ENCODE results near the gene TSPAN9. TPM values are rescaled to one million over a fixed set of nuclear protein-coding genes. Genes with fewer than 3 reads are reported as not detected.

Gene TSPAN9
- total RNA-seq, 2 donors from 2014 or later: 0.65 to 2.7 TPM

GRCh38 chr12:3040026-3040656 lies 37.0 kb upstream of the TSPAN9 start:
- Mint-ChIP-seq H3K4me1 (no peaks in the 10 kb centered on the region), H3K9me3 (no peaks in the 10 kb centered on the region), H3K4me3 (no peak overlapping the region), H3K36me3 (ENCODE audit: low read depth) (no peaks in the 10 kb centered on the region), H3K27me3 (peaks cover 27% of the 10 kb centered on the region), H3K27ac (no peak overlapping the region)
- ATAC-seq (replicated peaks): no peak

- H3K36me3 Mint-ChIP-seq (ENCODE audit: low read depth): no peaks in the 10 kb centered on the region
- ATAC-seq (replicated peaks): no peak
- peaks cover 28% of the 10 kb centered on the region for H3K27me3 Mint-ChIP-seq
- H3K4me3 Mint-ChIP-seq: no peak overlapping the region
- H3K27ac Mint-ChIP-seq: no peak overlapping the region
- H3K9me3 Mint-ChIP-seq: no peaks in the 10 kb centered on the region
- H3K4me1 Mint-ChIP-seq: no peaks in the 10 kb centered on the region
Measured at GRCh38 chr12:3040663-3041544, 36.3 kb upstream of the TSPAN9 start.

GRCh38 chr12:3041558-3042164 lies 35.5 kb upstream of the TSPAN9 start:
- Mint-ChIP-seq H3K36me3 (ENCODE audit: low read depth) (no peaks in the 10 kb centered on the region), H3K4me3 (no peak overlapping the region), H3K27me3 (peaks cover 28% of the 10 kb centered on the region), H3K9me3 (no peaks in the 10 kb centered on the region), H3K4me1 (no peaks in the 10 kb centered on the region), H3K27ac (no peak overlapping the region)
- peak; percentile 88 for ATAC-seq (replicated peaks)

- Mint-ChIP-seq H3K9me3 (no peaks in the 10 kb centered on the region), H3K4me1 (no peaks in the 10 kb centered on the region), H3K27me3 (peaks cover 28% of the 10 kb centered on the region), H3K4me3 (no peak overlapping the region), H3K36me3 (ENCODE audit: low read depth) (no peaks in the 10 kb centered on the region), H3K27ac (no peak overlapping the region)
- ATAC-seq (replicated peaks): no peak
Measured at GRCh38 chr12:3042394-3042793, 34.8 kb upstream of the TSPAN9 start.

- H3K9me3 Mint-ChIP-seq: no peaks in the 10 kb centered on the region
- ATAC-seq (replicated peaks): no peak
- peaks cover 28% of the 10 kb centered on the region for H3K27me3 Mint-ChIP-seq
- H3K4me3 Mint-ChIP-seq: no peak overlapping the region
- no peak overlapping the region for H3K27ac Mint-ChIP-seq
- no peaks in the 10 kb centered on the region for H3K4me1 Mint-ChIP-seq
- no peaks in the 10 kb centered on the region for H3K36me3 Mint-ChIP-seq (ENCODE audit: low read depth)
Measured at GRCh38 chr12:3042826-3043225, 34.4 kb upstream of the TSPAN9 start.

GRCh38 chr12:3043406-3043805 lies 33.8 kb upstream of the TSPAN9 start:
- Mint-ChIP-seq H3K27me3 (peaks cover 28% of the 10 kb centered on the region), H3K4me1 (no peaks in the 10 kb centered on the region), H3K9me3 (no peaks in the 10 kb centered on the region), H3K4me3 (no peak overlapping the region), H3K36me3 (ENCODE audit: low read depth) (no peaks in the 10 kb centered on the region), H3K27ac (no peak overlapping the region)
- ATAC-seq (replicated peaks): no peak

GRCh38 chr12:3044141-3044630 lies 33.0 kb upstream of the TSPAN9 start:
- Mint-ChIP-seq H3K9me3 (no peaks in the 10 kb centered on the region), H3K36me3 (ENCODE audit: low read depth) (no peaks in the 10 kb centered on the region), H3K4me3 (no peak overlapping the region), H3K4me1 (no peaks in the 10 kb centered on the region), H3K27ac (no peak overlapping the region), H3K27me3 (peaks cover 30% of the 10 kb centered on the region)
- ATAC-seq (replicated peaks): no peak

- no peaks in the 10 kb centered on the region for H3K36me3 Mint-ChIP-seq (ENCODE audit: low read depth)
- H3K9me3 Mint-ChIP-seq: no peaks in the 10 kb centered on the region
- no peaks in the 10 kb centered on the region for H3K4me1 Mint-ChIP-seq
- no peak overlapping the region for H3K27ac Mint-ChIP-seq
- H3K27me3 Mint-ChIP-seq: peaks cover 36% of the 10 kb centered on the region
- no peak for ATAC-seq (replicated peaks)
- no peak overlapping the region for H3K4me3 Mint-ChIP-seq
Measured at GRCh38 chr12:3045494-3045893, 31.7 kb upstream of the TSPAN9 start.

GRCh38 chr12:3045989-3046388 lies 31.2 kb upstream of the TSPAN9 start:
- H3K9me3 Mint-ChIP-seq: no peaks in the 10 kb centered on the region
- no peak for ATAC-seq (replicated peaks)

GRCh38 chr12:3046441-3047200 lies 30.6 kb upstream of the TSPAN9 start:
- Mint-ChIP-seq H3K27ac (no peak overlapping the region), H3K4me1 (no peaks in the 10 kb centered on the region), H3K27me3 (peaks cover 34% of the 10 kb centered on the region), H3K4me3 (no peak overlapping the region), H3K36me3 (ENCODE audit: low read depth) (no peaks in the 10 kb centered on the region), H3K9me3 (no peaks in the 10 kb centered on the region)
- no peak for ATAC-seq (replicated peaks)

More at GRCh38 chr12:3045989-3046388, 31.2 kb upstream of the TSPAN9 start:
- peaks cover 36% of the 10 kb centered on the region for H3K27me3 Mint-ChIP-seq
- no peak overlapping the region for H3K27ac Mint-ChIP-seq
- no peaks in the 10 kb centered on the region for H3K4me1 Mint-ChIP-seq
- H3K4me3 Mint-ChIP-seq: no peak overlapping the region
- no peaks in the 10 kb centered on the region for H3K36me3 Mint-ChIP-seq (ENCODE audit: low read depth)

- Mint-ChIP-seq H3K4me3 (no peak overlapping the region), H3K36me3 (ENCODE audit: low read depth) (no peaks in the 10 kb centered on the region), H3K9me3 (no peaks in the 10 kb centered on the region), H3K4me1 (no peaks in the 10 kb centered on the region), H3K27ac (no peak overlapping the region), H3K27me3 (peaks cover 24% of the 10 kb centered on the region)
- ATAC-seq (replicated peaks): no peak
Measured at GRCh38 chr12:3047961-3048360, 29.2 kb upstream of the TSPAN9 start.

- Mint-ChIP-seq H3K36me3 (ENCODE audit: low read depth) (no peaks in the 10 kb centered on the region), H3K4me1 (no peaks in the 10 kb centered on the region), H3K4me3 (no peak overlapping the region), H3K9me3 (no peaks in the 10 kb centered on the region), H3K27me3 (peaks cover 18% of the 10 kb centered on the region), H3K27ac (no peak overlapping the region)
- ATAC-seq (replicated peaks): no peak
Measured at GRCh38 chr12:3048540-3048939, 28.6 kb upstream of the TSPAN9 start.

- H3K36me3 Mint-ChIP-seq (ENCODE audit: low read depth): no peaks in the 10 kb centered on the region
- H3K27me3 Mint-ChIP-seq: peaks cover 16% of the 10 kb centered on the region
- no peaks in the 10 kb centered on the region for H3K9me3 Mint-ChIP-seq
- no peak overlapping the region for H3K4me3 Mint-ChIP-seq
- no peak for ATAC-seq (replicated peaks)
- H3K27ac Mint-ChIP-seq: no peak overlapping the region
- no peaks in the 10 kb centered on the region for H3K4me1 Mint-ChIP-seq
Measured at GRCh38 chr12:3049176-3049575, 28.0 kb upstream of the TSPAN9 start.

- Mint-ChIP-seq H3K36me3 (ENCODE audit: low read depth) (no peaks in the 10 kb centered on the region), H3K9me3 (no peaks in the 10 kb centered on the region), H3K27ac (no peak overlapping the region), H3K27me3 (peaks cover 16% of the 10 kb centered on the region), H3K4me3 (no peak overlapping the region), H3K4me1 (no peaks in the 10 kb centered on the region)
- no peak for ATAC-seq (replicated peaks)
Measured at GRCh38 chr12:3049611-3050249, 27.4 kb upstream of the TSPAN9 start.

All from activated T-helper 17 cell treated with anti-CD3 and anti-CD28 coated beads, Interleukin-2, amount 50 U/mL, for 72 hours (primary cell).